Posterior cingulate gyrus (tissue), 11 donors: Measurements from ENCODE around the gene DLGAP4.
A peak's percentile ranks its signal among the peaks of the same experiment; 100 is the strongest.

ENCODE experiments used
- DNase-seq, 10 donors: peaks; one replicate each; pipeline versions ENCODE4 v3.0.0 to v3.0.0-alpha.2; 2020 to 2021; ENCODE audit warnings: mixed read lengths in 3 of 10
- intact Hi-C: fragments of 100-400 bp; cut with DNase I; formaldehyde crosslinking; loops from one replicate; pipeline ENCODE4 v1.15.1; 2023

DLGAP4 gene

DNA sequence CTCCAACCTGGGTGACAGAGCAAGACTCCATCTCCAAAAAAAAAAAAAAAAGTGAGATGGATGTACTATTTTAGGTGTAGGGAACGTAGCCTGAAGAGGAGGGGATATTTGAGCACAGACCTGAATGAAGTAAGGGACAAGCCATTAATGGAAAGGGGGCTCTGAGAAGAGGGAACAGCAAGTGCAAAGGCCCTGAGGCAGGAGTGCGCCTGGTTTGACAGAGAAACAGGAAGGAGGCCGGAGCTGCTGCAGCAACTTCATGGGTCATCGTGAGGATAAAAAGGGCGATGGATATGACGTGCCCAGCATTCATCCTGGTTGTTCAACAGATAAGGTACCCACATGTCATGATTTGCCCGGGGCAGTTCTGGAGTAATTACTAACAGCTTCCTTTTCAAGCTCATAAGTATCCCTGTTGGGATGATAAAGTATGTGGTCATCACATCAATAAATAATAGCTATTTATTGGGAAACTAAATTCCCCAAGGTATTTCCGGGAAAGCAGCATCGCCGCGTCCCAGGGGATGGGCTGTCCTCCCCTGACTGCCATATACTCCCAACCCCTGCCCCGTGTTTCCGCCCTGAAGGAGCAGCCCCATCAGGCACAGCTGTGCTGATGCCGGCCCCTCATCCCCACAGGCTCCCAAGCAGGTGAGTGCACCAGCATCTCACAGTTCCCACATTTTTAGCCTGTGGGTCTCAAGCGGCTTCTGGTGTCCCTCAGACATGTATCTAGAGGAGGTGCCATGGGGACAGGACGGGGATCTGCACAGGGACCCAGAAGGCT lies 43.4 kb downstream of the DLGAP4 start:
- DNase-seq, result peak in 2 of 10 donors; percentile 57 to 73
- intact Hi-C loops, result no loop called here

DNA sequence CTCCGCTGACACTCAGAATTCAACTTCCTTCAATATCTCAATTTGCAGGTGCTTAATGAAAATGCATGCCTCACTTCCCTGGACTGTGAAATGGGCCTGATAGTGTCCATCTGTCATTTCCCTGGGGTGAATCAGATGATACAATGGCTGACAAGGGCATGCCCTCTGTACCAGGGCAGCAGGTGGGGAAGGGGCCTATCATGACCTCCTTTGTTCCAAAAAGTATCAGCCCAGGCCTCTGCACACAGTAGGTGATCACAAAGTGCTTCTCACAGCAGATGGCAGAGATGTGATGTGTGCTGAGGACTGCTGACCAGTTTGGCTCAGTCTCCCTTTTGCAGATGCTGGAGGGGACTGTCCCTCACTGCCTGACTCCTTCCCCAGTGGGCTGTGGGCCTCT lies 44.3 kb downstream of the DLGAP4 start:
- intact Hi-C loops, result no loop called here
- peak in 1 of 10 donors; percentile 3 for DNase-seq

DNA sequence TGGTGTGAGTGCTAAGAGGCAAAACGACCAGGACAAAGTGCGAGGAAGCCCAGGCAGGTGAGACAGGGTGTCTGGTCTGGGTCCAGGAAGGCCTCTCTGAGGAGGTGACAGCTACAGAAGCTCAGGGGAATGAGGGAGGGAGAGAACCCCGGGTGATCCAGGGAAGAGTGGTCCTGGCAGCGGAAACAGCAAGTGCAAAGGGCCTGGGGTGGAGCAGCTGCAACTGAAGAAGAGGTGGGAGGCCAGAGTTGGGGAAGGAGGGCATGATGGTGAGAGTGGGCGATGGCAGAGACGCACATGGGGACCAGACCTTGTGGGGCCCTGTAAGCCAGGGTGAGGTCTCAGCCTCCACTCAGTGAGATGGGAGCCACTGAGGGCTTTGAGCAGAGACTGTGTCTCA lies 45.8 kb downstream of the DLGAP4 start:
- DNase-seq, result no peak
- intact Hi-C loops, result no loop called here

DNA sequence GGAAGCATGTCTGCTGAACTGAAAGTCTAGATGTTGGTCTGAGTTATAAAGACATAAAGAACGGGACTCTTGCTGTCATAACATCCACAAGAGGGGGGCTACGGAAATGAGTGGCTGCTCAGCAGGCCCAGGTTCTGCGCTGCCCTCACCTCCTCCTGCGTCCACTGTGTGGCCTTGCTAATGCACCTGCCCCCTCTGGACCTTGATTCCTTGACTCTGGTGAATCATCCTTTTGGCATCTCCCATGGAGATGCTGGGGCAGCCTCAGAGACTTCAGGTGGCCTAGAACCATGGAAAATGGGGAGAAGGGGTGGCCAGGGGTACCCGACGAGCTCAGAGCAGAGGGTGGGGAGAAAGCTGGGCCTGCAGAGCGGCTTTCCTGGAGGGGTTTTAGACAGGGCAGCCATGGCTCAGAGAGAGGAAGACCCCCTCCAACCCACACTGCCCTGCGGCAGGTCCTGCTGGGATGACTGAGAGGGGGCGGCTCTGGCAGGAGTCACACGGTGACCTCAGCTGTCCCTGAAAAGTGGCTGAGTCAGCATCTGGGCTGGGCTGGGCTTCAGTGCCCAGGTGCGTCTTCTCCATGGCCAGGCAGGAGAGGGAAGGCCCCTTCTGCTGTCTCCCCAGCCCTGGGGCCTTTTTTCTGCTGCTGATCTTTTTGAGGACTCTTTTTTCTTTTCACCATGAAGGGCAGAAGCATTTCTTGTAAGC lies 46.9 kb downstream of the DLGAP4 start:
- no peak for DNase-seq
- intact Hi-C loops, result no loop called here

DNA sequence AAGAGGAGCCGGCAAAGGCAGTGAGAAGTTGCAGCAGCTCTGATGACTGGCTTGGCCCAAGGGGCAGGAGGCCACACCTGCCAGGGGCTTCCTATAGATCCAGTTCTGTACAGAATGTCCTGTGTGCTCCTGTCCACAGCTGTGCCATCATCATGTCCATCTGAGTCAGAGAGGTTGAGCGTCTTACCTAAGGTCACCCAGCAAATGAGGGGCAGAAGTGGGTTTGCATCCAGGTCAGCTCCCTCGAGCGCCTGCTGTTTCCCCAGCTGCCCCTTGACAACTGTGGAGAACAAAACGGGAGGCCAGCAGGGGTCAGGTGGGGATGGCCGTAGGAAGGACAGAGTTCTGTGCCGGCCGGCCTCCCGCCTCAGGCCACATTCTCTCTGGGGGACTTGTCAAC lies 47.6 kb downstream of the DLGAP4 start:
- DNase-seq, result no peak
- intact Hi-C loops, result no loop called here

DNA sequence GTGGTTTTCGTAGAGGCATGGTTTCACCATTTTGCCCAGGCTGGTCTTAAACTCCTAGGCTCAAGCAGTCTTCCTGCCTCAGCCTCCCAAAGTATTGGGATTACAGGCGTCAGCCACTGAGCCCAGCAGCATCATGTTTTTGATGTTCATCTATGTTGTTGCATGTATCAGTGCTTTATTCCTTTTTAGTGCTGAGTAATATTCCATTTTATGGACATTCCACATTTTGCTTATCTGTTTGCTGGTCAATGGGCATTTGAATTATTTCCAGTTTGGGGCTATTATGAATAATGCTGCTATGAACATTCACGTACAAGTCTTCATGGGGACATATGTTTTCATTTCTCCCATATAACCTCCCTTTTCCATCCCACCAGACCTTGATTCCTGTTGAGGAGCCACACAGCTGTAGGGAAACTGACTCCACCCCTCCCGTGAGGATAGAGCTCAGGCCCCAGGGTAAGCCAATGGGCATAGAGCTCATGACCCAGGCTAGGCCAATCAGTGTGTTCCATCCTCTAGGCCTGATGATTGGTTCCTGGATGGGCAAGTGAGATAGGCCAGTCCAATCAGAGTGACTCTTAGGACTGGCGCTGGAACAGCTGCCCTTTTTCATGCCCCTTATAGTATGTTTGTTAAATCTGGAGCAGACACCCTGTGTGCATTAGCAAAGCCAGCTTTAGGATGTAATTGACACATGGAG lies 49.5 kb downstream of the DLGAP4 start:
- intact Hi-C loops, result no loop called here
- no peak for DNase-seq

DNA sequence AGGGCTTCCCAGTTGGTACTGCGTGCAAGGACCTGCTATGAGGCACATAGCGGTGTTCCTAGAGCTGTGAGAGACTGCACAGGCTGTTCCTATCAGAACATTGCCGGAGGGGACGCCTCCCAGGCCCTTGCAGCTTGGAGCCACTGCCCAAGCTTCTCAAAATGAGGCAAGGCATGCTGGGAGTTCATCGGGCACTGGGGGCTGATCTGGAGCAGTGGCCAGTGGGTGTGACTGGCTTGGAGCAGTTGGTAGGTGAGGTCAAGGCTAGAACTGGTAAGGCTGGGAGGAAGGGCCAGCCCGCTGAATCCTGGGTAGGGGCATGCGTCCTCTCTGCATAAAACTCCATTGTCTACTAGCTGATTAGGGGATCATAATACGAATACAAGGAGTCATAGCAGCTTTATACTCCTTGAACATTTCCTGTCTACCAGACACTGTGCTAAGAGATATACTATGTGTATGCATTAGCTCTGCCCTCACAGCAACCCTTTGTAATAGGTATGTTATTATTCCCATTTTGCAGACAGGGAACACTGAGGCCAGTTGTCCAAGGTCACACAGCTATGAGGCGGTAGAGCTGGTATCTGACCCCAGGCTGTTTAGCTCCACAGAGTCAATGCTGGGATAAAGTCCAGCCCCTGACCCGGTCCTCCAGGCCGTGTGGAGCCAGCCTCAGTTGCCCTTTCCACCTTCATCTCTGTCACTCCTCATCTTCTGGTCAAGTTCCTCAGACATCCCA lies 53.7 kb downstream of the DLGAP4 start:
- peak in 2 of 10 donors; percentile 32 to 59 for DNase-seq
- intact Hi-C loops, result no loop called here

DNA sequence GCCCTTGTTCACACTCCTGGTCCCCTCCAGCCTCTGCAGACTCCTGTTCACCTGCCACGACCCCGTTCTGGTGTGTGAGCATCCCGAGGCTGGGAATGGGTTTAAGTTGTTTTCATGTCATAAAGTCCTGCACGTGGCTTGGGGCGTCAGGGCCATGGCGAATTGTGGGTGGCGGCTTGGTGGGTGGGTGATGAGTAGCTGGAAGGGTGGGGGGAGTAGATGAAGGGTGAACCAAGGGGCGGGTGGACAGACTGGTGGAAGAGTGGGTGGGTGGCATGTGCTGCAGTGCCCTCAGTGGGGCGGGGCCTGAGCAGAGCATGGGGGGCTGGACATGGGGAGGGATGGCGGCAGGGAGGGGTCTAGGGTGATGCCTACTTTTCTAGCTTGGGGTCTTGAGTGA lies 54.3 kb downstream of the DLGAP4 start:
- peak in 2 of 10 donors; percentile 31 to 70 for DNase-seq
- intact Hi-C loops, result no loop called here

DNA sequence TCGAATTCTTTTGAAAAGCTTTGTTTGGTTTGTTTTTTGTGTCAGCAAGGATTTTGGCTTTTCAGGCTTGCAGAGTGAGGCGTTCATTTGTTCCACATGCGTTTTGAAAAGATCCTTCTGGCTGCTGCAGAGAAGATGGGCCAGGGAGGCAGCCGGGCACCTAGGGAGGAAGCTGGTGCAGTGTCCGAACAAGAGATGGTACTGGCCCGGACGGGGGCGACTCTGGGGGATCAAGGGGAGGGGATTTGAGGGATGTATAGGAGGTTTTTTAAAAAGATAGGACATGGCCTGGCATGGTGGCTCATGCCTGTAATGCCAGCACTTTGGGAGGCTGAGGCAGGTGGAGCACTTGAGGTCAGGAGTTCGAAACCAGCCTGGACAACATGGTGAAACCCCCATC lies 55.3 kb downstream of the DLGAP4 start:
- peak in 2 of 10 donors; percentile 55 to 64 for DNase-seq
- intact Hi-C loops, result no loop called here

DNA sequence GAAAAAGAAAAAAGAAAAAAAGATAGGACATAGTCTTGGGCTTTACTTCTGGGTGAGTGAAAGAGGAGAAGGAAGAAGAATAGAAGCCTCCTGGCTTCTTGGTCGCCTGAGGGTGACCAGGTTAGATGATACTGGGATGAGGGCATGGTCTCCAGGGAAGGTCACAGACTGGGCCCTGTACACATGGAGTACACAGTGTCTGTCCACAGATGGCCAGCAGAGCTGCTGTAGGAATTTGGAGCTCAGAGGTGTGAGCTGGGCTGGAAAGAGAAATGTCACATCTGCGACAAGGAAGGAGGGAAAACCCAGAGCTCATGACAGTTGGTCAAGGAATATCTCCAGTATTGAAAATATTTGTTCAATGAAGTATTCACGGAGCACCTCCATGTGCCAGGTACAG lies 56.1 kb downstream of the DLGAP4 start:
- peak in 2 of 10 donors; percentile 16 to 59 for DNase-seq
- intact Hi-C loops, result no loop called here

DNA sequence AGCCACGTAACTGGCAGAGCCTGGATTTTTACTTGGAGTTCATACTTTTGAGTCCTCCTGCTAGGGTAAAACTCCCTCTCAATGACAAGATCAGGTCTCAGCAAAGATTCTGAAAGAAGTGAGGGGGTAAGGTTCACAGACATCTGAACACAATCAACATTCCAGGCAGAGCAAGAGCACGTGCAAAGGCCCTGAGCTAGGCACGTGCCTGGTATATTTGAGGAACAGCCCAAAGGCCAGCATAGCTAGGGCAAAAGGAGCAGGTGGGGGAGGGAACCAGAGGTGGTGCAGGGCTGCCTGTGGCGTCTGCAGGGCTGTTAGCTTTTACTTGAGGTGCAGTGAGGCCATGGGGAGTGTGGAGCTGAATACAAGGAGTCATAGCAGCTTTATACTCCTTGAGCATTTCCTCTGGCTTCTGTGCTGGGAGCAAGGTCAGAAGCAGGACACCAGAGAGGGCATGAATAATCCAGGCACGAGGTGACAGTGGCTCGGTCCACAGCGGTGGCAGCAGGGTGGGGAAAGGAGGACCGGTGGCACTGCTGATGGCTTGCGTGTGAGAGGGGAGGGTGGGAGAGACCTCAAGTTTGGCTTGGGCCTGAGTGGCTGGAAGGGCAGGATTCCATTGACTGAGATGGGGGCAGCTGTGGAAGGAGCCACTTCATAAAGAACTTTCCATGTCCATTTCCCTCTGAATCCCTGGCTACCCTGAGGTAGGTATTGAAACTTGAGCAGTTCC lies 57.0 kb downstream of the DLGAP4 start:
- peak in 3 of 10 donors; percentile 15 to 55 (median 42) for DNase-seq
- intact Hi-C loops, result no loop called here

DNA sequence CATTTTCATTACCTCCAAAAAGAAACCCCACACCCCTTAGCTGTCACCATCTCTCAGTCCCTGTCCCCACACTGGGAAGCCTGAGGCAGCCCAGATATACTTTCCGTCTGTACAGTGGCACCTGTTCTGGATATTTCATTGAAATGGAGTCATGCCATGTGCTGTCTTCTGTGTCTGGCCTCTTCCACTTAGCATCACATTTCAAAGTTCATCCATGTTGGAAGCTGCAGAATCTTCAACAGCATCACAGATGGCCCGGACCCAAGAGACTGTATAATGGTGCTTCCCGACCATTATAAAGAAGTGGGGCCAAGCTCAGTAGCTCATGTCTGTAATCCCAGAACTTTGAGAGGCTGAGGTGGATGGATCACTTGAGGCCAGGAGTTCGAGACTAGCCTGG lies 58.4 kb downstream of the DLGAP4 start:
- peak in 2 of 10 donors; percentile 12 to 20 for DNase-seq
- intact Hi-C loops, result no loop called here

DNA sequence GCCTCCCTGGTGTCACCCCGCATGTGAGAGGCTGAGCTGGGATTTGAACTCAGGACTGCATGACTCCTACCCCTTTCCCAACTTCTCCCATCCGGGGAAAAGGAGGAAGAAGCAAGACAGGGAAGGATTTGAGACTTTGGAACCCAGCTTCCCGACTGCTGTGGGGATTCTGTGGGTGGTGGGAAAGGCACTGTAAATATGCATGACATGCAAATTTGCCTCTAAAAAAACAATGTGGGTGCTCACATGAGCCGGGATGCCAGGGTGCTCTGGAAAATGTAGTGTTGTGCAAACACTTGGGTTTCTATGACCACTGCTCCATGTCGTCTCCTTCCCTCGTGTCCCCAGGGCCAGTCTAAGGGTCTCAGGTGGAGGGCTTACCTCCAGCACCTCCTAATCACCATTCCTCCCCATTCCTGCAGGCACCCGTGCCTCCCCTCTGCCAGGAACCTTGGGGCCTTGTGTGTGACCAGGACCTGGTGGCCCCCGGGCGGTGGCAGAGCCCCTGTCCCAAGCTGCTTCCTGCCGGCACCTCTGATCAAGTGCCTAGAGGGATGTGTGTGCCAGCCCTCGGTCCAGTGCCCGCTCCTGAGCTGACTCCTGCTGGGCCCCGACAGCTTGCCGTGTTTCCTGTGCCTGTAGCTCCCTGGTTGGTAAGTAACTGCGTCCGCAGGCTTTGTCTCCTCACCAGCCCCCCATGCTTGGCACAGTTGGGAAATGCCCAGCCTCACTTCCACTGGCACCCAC lies 60.7 kb downstream of the DLGAP4 start:
- DNase-seq, result peak in 3 of 10 donors; percentile 77 to 87 (median 79)
- intact Hi-C loops, result no loop called here

DNA sequence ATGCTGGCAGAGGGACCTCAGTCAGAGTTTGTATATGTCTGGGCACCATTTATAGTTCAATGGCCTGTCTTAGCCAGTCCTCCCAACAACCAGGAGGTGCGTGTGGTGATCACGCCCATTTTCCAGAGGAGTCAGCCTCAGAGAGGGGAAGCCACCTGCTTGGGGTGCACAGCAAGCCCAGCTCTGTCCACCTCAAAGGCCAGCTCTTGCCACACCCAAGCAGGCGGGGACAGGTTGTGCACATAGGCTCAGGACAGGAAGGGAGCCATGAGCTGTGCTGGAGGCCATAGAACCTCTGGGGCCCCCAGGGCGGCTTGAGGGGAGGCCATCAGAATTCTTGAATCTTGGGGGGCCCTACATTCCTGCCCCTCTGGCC lies 61.2 kb downstream of the DLGAP4 start:
- peak in 2 of 10 donors; percentile 59 for DNase-seq
- intact Hi-C loops, result no loop called here

DNA sequence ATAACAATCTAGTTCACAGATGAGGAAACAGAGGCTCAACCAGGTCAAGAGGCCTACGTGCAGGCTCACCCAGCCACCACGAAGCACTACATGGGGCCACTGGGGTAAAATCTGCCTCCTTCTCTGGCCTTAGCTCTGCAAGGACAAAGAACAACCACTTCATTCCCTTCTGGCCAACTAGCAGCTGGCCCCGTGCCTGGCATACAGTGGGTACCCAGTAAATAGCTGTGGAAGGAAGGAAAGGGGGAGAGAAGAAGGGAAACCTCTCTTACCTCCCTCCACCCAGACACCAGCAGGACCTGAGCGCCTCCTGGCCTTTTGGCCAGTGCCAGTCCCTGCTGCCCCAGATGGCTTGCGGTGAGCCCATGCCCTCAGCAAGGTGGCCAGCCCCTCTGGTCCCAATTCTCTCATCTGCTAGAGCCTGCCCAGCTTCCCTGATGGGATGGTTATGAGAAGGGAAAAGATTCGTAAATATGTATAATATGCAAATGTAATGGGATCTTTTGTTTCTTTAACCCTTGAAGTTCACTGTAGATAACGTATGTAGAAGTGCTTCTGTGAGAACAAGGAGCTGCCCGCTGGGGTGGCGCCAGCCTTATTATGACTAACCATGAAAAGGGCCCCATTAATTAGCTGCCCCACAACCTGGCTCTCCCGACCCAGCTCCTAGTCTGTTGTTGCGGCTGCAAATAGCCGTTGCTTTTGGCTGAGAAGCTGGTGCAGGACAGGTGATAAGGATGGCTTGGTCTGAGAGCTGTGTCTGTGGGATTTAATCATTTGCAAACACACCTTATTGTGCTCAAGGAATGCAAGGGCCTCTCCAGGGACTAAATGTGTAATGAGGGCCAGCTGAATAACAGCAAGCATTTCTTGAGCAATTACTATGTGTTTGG lies 62.0 kb downstream of the DLGAP4 start:
- DNase-seq, result peak in 5 of 10 donors; percentile 30 to 84 (median 71)
- intact Hi-C loops, result no loop called here

DNA sequence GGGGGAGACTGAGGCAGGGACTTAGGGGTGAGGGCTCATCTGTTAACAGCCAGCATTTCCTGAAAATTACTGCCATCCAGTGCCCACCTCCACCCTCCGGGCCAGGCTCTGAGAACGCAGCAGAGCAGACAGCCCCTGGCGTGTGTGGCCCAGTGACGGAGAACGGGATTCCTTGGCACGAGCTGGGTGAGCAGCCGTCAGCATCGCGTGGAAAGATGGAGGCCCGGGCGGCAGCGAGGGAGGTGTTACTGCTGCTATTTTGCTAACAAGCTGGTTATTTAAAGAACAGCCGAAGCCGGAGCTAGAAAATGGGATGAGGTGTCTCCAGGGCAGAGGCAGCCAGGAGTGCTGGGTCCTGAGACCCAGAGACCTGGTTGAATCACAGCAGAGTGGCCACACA lies 62.7 kb downstream of the DLGAP4 start:
- intact Hi-C loops, result no loop called here
- DNase-seq, result peak in 8 of 10 donors; percentile 51 to 95 (median 66)

DNA sequence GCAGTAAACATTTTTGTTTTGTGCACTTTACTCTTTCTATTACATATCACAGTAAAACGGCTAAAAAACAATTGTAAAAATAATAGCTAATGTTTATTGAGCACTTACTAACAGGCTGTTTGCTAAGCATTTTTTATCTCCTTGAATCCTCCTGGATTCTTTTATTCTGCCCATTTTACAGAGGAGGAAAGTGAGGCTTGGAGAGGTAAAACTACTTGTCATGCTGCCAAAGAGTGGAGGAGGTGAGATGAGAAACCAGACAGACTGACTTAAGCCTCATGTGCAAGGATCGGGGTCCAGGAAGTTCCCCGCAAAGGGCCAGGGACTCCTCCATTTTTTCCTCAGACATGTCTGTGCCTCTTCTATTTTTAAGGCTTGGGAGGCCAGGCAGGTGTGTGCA lies 63.6 kb downstream of the DLGAP4 start:
- intact Hi-C loops, result no loop called here
- peak in 2 of 10 donors; percentile 11 to 37 for DNase-seq
